H1 (cell line): Measurements from ENCODE around the gene RGS6. TPM values are rescaled to one million over a fixed set of nuclear protein-coding genes. Genes with fewer than 3 reads are reported as not detected.
A peak's percentile ranks its signal among the peaks of the same experiment; 100 is the strongest.

Experiments
- CTCF ChIA-PET: fragments of 300-600 bp; sonication (Branson Sonifier 250); formaldehyde crosslinking; loops from one replicate; lab custom pipeline; 2021; ENCODE audit not compliant: partially characterized antibody; lab: Charles Lee
- POLR2A ChIA-PET: fragments of 300-600 bp; sonication (Branson Sonifier 250); formaldehyde crosslinking; loops from one replicate; lab custom pipeline; 2021; ENCODE audit warnings: inconsistent platforms; ENCODE audit not compliant: partially characterized antibody; lab: Charles Lee
- DNase-seq, 2 experiments: peaks; one replicate each; pipeline versions ENCODE4 v3.0.0 to v3.0.0-alpha.2; 2010 to 2022; ENCODE audit warnings: low spot score in 2 of 2, low read depth in 1 of 2, mixed read lengths in 1 of 2
- FAIRE-seq: peaks from 2 replicates; lab custom pipeline; 2011; peaks lifted over from hg19 to GRCh38; lab: Jason Lieb, UNC
- H2AFZ ChIP-seq: 2 replicates; pipeline ENCODE4 v1.8.1; 2012; ENCODE audit warnings: low read length, inconsistent platforms
- H2AK5ac ChIP-seq: 2 replicates; pipeline ENCODE4 v1.6.1; 2013; ENCODE audit warnings: low read depth, low read length
- H2BK120ac ChIP-seq: replicated peaks from 2 replicates; pipeline ENCODE3; 2013; ENCODE audit warnings: low read depth, low read length, inconsistent platforms
- H2BK12ac ChIP-seq: 2 replicates; pipeline ENCODE4 v1.6.1; 2013; ENCODE audit warnings: low read depth, low read length
- H2BK15ac ChIP-seq: 2 replicates; pipeline ENCODE4 v1.6.1; 2013; ENCODE audit warnings: low read length
- H2BK20ac ChIP-seq: 2 replicates; pipeline ENCODE4 v1.6.1; 2013; ENCODE audit warnings: low read length
- H2BK5ac ChIP-seq: 2 replicates; pipeline ENCODE4 v1.6.1; 2013; ENCODE audit warnings: low read depth, low read length
- H3K14ac ChIP-seq: 2 replicates; pipeline ENCODE4 v1.6.1; 2013; ENCODE audit warnings: inconsistent platforms; ENCODE audit not compliant: insufficient read length
- H3K18ac ChIP-seq: 2 replicates; pipeline ENCODE4 v1.6.1; 2013; ENCODE audit warnings: low read length; ENCODE audit errors: extremely low read depth
- H3K23ac ChIP-seq: 2 replicates; pipeline ENCODE4 v1.6.1; 2013; ENCODE audit warnings: inconsistent platforms; ENCODE audit not compliant: insufficient read length
- H3K23me2 ChIP-seq: 2 replicates; pipeline ENCODE4 v1.6.1; 2013; ENCODE audit warnings: low read depth, low read length
- H3K27ac ChIP-seq: 2 replicates; pipeline ENCODE4 v1.6.1; 2011; ENCODE audit warnings: low read depth, low read length, inconsistent platforms
- H3K27me3 ChIP-seq, 4 experiments: replicated peaks in 1 of 4; 1 replicate in 1 of 4; 2 replicates in 3 of 4; pipeline versions ENCODE4 v1.6.1 to v1.8.1; 2011 to 2013; ENCODE audit warnings: low read length in 3 of 4, mild to moderate bottlenecking in 3 of 4, inconsistent platforms in 2 of 4, mixed read lengths in 2 of 4, moderate library complexity in 1 of 4; ENCODE audit not compliant: control insufficient read depth in 3 of 4, insufficient read depth in 3 of 4; ENCODE audit errors: extremely low read depth in 1 of 4
- H3K36me3 ChIP-seq, 4 experiments: 2 replicates each; pipeline versions ENCODE4 v1.6.1 to v1.8.1; 2011 to 2013; ENCODE audit warnings: mild to moderate bottlenecking in 4 of 4, low read length in 3 of 4, moderate library complexity in 2 of 4, control low read depth in 1 of 4, inconsistent platforms in 1 of 4; ENCODE audit not compliant: insufficient read depth in 4 of 4, control insufficient read depth in 2 of 4
- H3K4ac ChIP-seq: replicated peaks from 2 replicates; pipeline ENCODE3; 2013; ENCODE audit warnings: low read length, low read depth, mixed read lengths, inconsistent platforms; ENCODE audit not compliant: insufficient read length
- H3K4me1 ChIP-seq, 4 experiments: replicated peaks in 1 of 4; 1 replicate in 1 of 4; 2 replicates in 3 of 4; pipeline versions ENCODE4 v1.6.1 to v1.8.1; 2011 to 2013; ENCODE audit warnings: low read length in 3 of 4, inconsistent platforms in 2 of 4, mixed read lengths in 1 of 4; ENCODE audit not compliant: insufficient read depth in 4 of 4, control insufficient read depth in 3 of 4
- H3K4me2 ChIP-seq, 2 experiments: 2 replicates each; pipeline versions ENCODE4 v1.6.1 to v1.8.1; 2011 to 2013; ENCODE audit warnings: low read depth in 2 of 2, low read length in 2 of 2, control low read depth in 1 of 2, inconsistent platforms in 1 of 2, mild to moderate bottlenecking in 1 of 2; ENCODE audit not compliant: insufficient read depth in 1 of 2
- H3K4me3 ChIP-seq, 4 experiments: fragments of 200-600, 300-600 bp in 1 of 4; sonication (generic), shearing (Covaris generic), sonication (Bioruptor Twin) in 1 of 4; 2 replicates each; pipeline versions ENCODE4 v1.5.1 to v1.8.1; 2011 to 2016; ENCODE audit warnings: low read length in 4 of 4, low read depth in 3 of 4, control low read depth in 2 of 4, inconsistent platforms in 2 of 4, mild to moderate bottlenecking in 2 of 4, mixed read lengths in 1 of 4, moderate library complexity in 1 of 4; ENCODE audit not compliant: insufficient read depth in 2 of 4; ENCODE audit errors: extremely low read depth in 1 of 4
- H3K56ac ChIP-seq: replicated peaks from 2 replicates; pipeline ENCODE3; 2013; ENCODE audit warnings: low read depth, mild to moderate bottlenecking, mixed read lengths, low read length, inconsistent platforms; ENCODE audit not compliant: insufficient read length
- H3K79me1 ChIP-seq: 2 replicates; pipeline ENCODE4 v1.6.1; 2013; ENCODE audit warnings: low read depth, low read length, control low read depth
- H3K79me2 ChIP-seq, 2 experiments: 2 replicates each; pipeline versions ENCODE4 v1.6.1 to v1.8.1; 2012 to 2013; ENCODE audit warnings: low read length in 2 of 2, mild to moderate bottlenecking in 2 of 2, inconsistent platforms in 1 of 2; ENCODE audit not compliant: insufficient read depth in 2 of 2, control insufficient read depth in 1 of 2
- H3K9ac ChIP-seq, 4 experiments: replicated peaks in 1 of 4; 1 replicate in 1 of 4; 2 replicates in 3 of 4; pipeline versions ENCODE4 v1.6.1 to v1.8.1; 2011 to 2013; ENCODE audit warnings: low read depth in 3 of 4, low read length in 3 of 4, control low read depth in 2 of 4, mild to moderate bottlenecking in 2 of 4, moderate library complexity in 2 of 4, inconsistent platforms in 1 of 4; ENCODE audit errors: extremely low read depth in 1 of 4
- H3K9me3 ChIP-seq, 2 experiments: 2 replicates each; pipeline versions ENCODE4 v1.6.1 to v1.8.1; 2012 to 2013; ENCODE audit warnings: mild to moderate bottlenecking in 2 of 2, moderate library complexity in 2 of 2, control low read depth in 1 of 2, inconsistent platforms in 1 of 2, low read depth in 1 of 2, low read length in 1 of 2, mixed read lengths in 1 of 2; ENCODE audit not compliant: insufficient read depth in 2 of 2
- H4K20me1 ChIP-seq, 2 experiments: replicated peaks in 1 of 2; 2 replicates each; pipeline versions ENCODE3 to v1.8.1; 2011 to 2013; ENCODE audit warnings: inconsistent platforms in 2 of 2, low read length in 2 of 2, mild to moderate bottlenecking in 1 of 2; ENCODE audit not compliant: insufficient read depth in 2 of 2, control insufficient read depth in 1 of 2
- H4K5ac ChIP-seq: 2 replicates; pipeline ENCODE4 v1.6.1; 2013; ENCODE audit warnings: low read length, low read depth, mixed read lengths, inconsistent platforms; ENCODE audit not compliant: insufficient read length
- H4K8ac ChIP-seq: 2 replicates; pipeline ENCODE4 v1.8.0; 2013; ENCODE audit warnings: mild to moderate bottlenecking, moderate library complexity, low read length, inconsistent platforms; ENCODE audit not compliant: insufficient read depth; ENCODE audit errors: extremely low read depth
- H4K91ac ChIP-seq: replicated peaks from 2 replicates; pipeline ENCODE3; 2013; ENCODE audit warnings: low read length, mixed read lengths, inconsistent platforms; ENCODE audit not compliant: insufficient read length
- EGR1 ChIP-seq: IDR thresholded peaks from 2 replicates; pipeline ENCODE4 v1.6.1; 2011; ENCODE audit warnings: low read depth, low read length, borderline replicate concordance
- GABPA ChIP-seq: IDR thresholded peaks from 2 replicates; pipeline ENCODE4 v1.6.1; 2011; ENCODE audit warnings: mild to moderate bottlenecking, low read length, moderate library complexity, borderline replicate concordance; ENCODE audit not compliant: insufficient read depth
- GTF2F1 ChIP-seq: IDR thresholded peaks from 2 replicates; pipeline ENCODE4 v1.6.1; 2012; ENCODE audit warnings: low read depth, low read length, improper control_type of control experiment, borderline replicate concordance
- HDAC2 ChIP-seq, 2 experiments: fragments of 300-600 bp in 1 of 2; sonication (generic) in 1 of 2; IDR thresholded peaks; 2 replicates each; pipeline ENCODE4 v1.6.1; 2011 to 2012; ENCODE audit warnings: low read depth in 2 of 2, low read length in 2 of 2, mild to moderate bottlenecking in 2 of 2, moderate library complexity in 2 of 2, borderline replicate concordance in 1 of 2, inconsistent platforms in 1 of 2
- KDM1A ChIP-seq: fragments of 200-600, 300-600 bp; sonication (generic); IDR thresholded peaks from 2 replicates; pipeline ENCODE4 v1.7.1; 2016; ENCODE audit warnings: mild to moderate bottlenecking, low read length, borderline replicate concordance
- KDM5A ChIP-seq: fragments of 200-600 bp; IDR thresholded peaks from 2 replicates; pipeline ENCODE4 v1.7.1; 2012; ENCODE audit warnings: mild to moderate bottlenecking, low read length, inconsistent platforms, mixed read lengths
- POLR2AphosphoS5 ChIP-seq: IDR thresholded peaks from 2 replicates; pipeline ENCODE4 v1.6.1; 2011; ENCODE audit warnings: low read depth, low read length
- RFX5 ChIP-seq: IDR thresholded peaks from 2 replicates; pipeline ENCODE4 v1.6.1; 2011; ENCODE audit warnings: low read depth, low read length, improper control_type of control experiment, borderline replicate concordance
- SIRT6 ChIP-seq: IDR thresholded peaks from one replicate; pipeline ENCODE4 v1.7.1; 2012; ENCODE audit warnings: low read length, inconsistent platforms
- SP2 ChIP-seq: IDR thresholded peaks from 2 replicates; pipeline ENCODE4 v1.6.1; 2012; ENCODE audit warnings: mild to moderate bottlenecking, low read length, inconsistent platforms
- TBP ChIP-seq: IDR thresholded peaks from 2 replicates; pipeline ENCODE4 v1.6.1; 2011; ENCODE audit warnings: low read depth, low read length, improper control_type of control experiment
- TEAD4 ChIP-seq: IDR thresholded peaks from 2 replicates; pipeline ENCODE4 v1.6.1; 2012; ENCODE audit warnings: low read depth, low read length, inconsistent platforms, mixed read lengths
- WGBS, 2 experiments: shearing (Covaris generic) in 1 of 2; methylation state at CpG; one replicate each; pipeline versions ENCODE4 v1.1.6 to v1.1.7; 2013 to 2015; ENCODE audit warnings: low lambda C conversion rate in 2 of 2, mixed read lengths in 2 of 2, inconsistent platforms in 1 of 2, low coverage in 1 of 2, missing lambda C conversion rate in 1 of 2; ENCODE audit not compliant: insufficient replicate concordance in 2 of 2, insufficient coverage in 1 of 2, insufficient read length in 1 of 2; ENCODE audit errors: extremely low coverage in 1 of 2, missing lambda C conversion rate in 1 of 2; 5-methylcytosine and 5-hydroxymethylcytosine counted together
- polyA plus RNA-seq, 7 experiments: library from polyadenylated mRNA; depleted of rRNA in 3 of 7; stranded (reverse) in 5 of 7; unstranded in 2 of 7; fragments of >200 nt in 5 of 7; fragments of 200-250 nt in 2 of 7; gene quantifications; 1 replicate in 5 of 7; 2 replicates in 1 of 7; 4 replicates in 1 of 7; pipeline versions ENCODE4 v1.2.1 to v1.2.3, GENCODE V29; 2011 to 2013; ENCODE audit warnings: missing spikeins in 2 of 7, mixed read lengths in 2 of 7
- total RNA-seq: library from RNA; stranded (reverse); fragmentation: NEBNext Ultra II Directional; extraction: Animal tissue kit (Norgen Biotek cat#: 25700); gene quantifications from 2 replicates; pipeline ENCODE4 v1.2.1, GENCODE V29; 2021

The RGS6 gene
- total and polyA plus RNA-seq, 2 of the 8 experiments (the other 6 are each of a cell fraction or from before 2014, with no cell fraction given): 0.26 to 1.1 TPM

DNA sequence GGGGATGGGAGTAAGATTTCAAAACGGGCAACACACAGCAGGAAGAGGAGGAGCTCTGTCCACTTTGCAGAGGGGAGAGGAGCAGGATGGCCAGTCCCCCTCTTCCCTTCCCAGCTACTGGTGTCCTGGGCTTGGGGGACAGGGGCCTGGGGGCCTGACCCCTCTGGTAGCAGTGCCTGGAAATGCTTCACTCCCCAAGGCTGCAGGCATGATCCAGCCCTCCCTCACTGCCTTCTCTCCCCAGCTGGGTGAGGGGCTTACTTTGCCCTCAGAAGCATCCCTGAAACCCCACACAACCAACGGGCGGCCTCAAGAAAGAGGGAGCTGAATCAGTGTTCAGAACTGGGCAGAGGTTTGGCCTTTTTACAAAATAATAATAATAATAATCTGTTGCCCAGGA is 682.1 kb downstream of the RGS6 start:
- H2BK120ac ChIP-seq: no peak overlapping the region
- H3K56ac ChIP-seq: no peak overlapping the region
- H3K4ac ChIP-seq: no peak overlapping the region
- no peaks in the 10 kb centered on the region for H3K79me2 ChIP-seq
- peaks cover 0 to 4% (median 2%) of the 10 kb centered on the region in 4 experiments; a peak in 3 of 7 replicates for H3K4me1 ChIP-seq
- H4K5ac ChIP-seq: no peak overlapping the region
- H3K36me3 ChIP-seq: no peaks in the 10 kb centered on the region
- H3K14ac ChIP-seq: no peak overlapping the region
- CTCF ChIA-PET: interaction anchor here (0.6 to 0.8 kb wide), 2 partner anchors 50 to 313 kb away, joined by 3 read pairs; no protein-coding TSS in a partner anchor
- no peak overlapping the region for H3K9ac ChIP-seq
- H3K18ac ChIP-seq: no peak overlapping the region
- TF ChIP-seq EGR1: no peak
- no peak for TF ChIP-seq TEAD4
- no peak for TF ChIP-seq TBP
- TF ChIP-seq GTF2F1: no peak
- TF ChIP-seq GABPA: no peak
- TF ChIP-seq POLR2AphosphoS5: no peak
- TF ChIP-seq HDAC2 (IDR thresholded peaks at IDR 0.05; ENCODE audit: borderline replicate concordance in 1 of 2, low read depth in 2 of 2, low read length in 2 of 2): no peak
- no peak for TF ChIP-seq KDM5A
- TF ChIP-seq SIRT6: no peak
- TF ChIP-seq SP2: no peak
- TF ChIP-seq RFX5: no peak
- TF ChIP-seq KDM1A: no peak
- 0 out of 2 replicates have a peak overlapping the region, but pooled peaks have one; percentile 32 for H2AFZ ChIP-seq
- H4K91ac ChIP-seq: no peak overlapping the region
- H2BK12ac ChIP-seq: no peak overlapping the region
- H2BK15ac ChIP-seq: no peak overlapping the region
- no peaks in the 10 kb centered on the region for H3K9me3 ChIP-seq
- H3K23ac ChIP-seq: no peak overlapping the region
- no peak for FAIRE-seq
- WGBS, 2 experiments: 77% methylated on average over 3 of the region's 3 CpGs; no CpG with 5 or more reads in 1 of the 2 experiments
- no peak overlapping the region for H2AK5ac ChIP-seq
- H3K27me3 ChIP-seq: no peaks in the 10 kb centered on the region; a peak in 1 of 7 replicates
- H4K8ac ChIP-seq: no peak overlapping the region
- H2BK5ac ChIP-seq: no peak overlapping the region
- peak in 1 of 2 experiments; percentile 33 for DNase-seq
- H2BK20ac ChIP-seq: no peak overlapping the region
- no peaks in the 10 kb centered on the region for H3K79me1 ChIP-seq
- H4K20me1 ChIP-seq: no peaks in the 10 kb centered on the region
- no peak overlapping the region for H3K4me3 ChIP-seq
- no peak overlapping the region for H3K4me2 ChIP-seq
- POLR2A ChIA-PET: no interaction called here
- H3K23me2 ChIP-seq: no peaks in the 10 kb centered on the region
- no peak overlapping the region for H3K27ac ChIP-seq
